GM18502 (cell line): ENCODE data around the gene CNN2.

ENCODE experiments used
- ATAC-seq: cut with Tn5 transposase; IDR thresholded peaks from one replicate; pipeline ENCODE4 v1.9.1; 2021; ENCODE audit warnings: mild to moderate bottlenecking; ENCODE audit not compliant: unreplicated experiment, poor library complexity

Gene CNN2

GRCh38 chr19:1046836-1047695 lies 20.7 kb downstream of the CNN2 start:
- no peak for ATAC-seq

GRCh38 chr19:1047696-1048147 lies 21.3 kb downstream of the CNN2 start:
- ATAC-seq = no peak

- no peak for ATAC-seq
Measured at GRCh38 chr19:1049106-1049505, 22.7 kb downstream of the CNN2 start.

GRCh38 chr19:1049800-1050199 lies 23.4 kb downstream of the CNN2 start:
- ATAC-seq = no peak

- ATAC-seq = no peak
Measured at GRCh38 chr19:1050989-1051788, 24.8 kb downstream of the CNN2 start.

GRCh38 chr19:1051791-1052190 lies 25.4 kb downstream of the CNN2 start:
- no peak for ATAC-seq

GRCh38 chr19:1052349-1052975 lies 26.1 kb downstream of the CNN2 start:
- ATAC-seq = no peak

GRCh38 chr19:1053176-1054101 lies 27.0 kb downstream of the CNN2 start:
- ATAC-seq = no peak

- ATAC-seq = no peak
Measured at GRCh38 chr19:1054102-1055027, 28.0 kb downstream of the CNN2 start.

- ATAC-seq = no peak
Measured at GRCh38 chr19:1055028-1055425, 28.6 kb downstream of the CNN2 start.

GRCh38 chr19:1055886-1056620 lies 29.6 kb downstream of the CNN2 start:
- no peak for ATAC-seq

GRCh38 chr19:1057176-1057855 lies 30.9 kb downstream of the CNN2 start:
- ATAC-seq = no peak

GRCh38 chr19:1058112-1058511 lies 31.7 kb downstream of the CNN2 start:
- no peak for ATAC-seq

- ATAC-seq = no peak
Measured at GRCh38 chr19:1060689-1061088, 34.3 kb downstream of the CNN2 start.

GRCh38 chr19:1061987-1062386 lies 35.6 kb downstream of the CNN2 start:
- no peak for ATAC-seq

- ATAC-seq = no peak
Measured at GRCh38 chr19:1062387-1063029, 36.1 kb downstream of the CNN2 start.
